SIG-M5 (cell line): ENCODE measurements around the gene TSPAN7.

Experiments
- DNase-seq: peaks from one replicate; lab custom pipeline; 2025; lab: John Stamatoyannopoulos, UW

The TSPAN7 gene

GRCh38 chrX:38594434-38594833 lies 33.1 kb downstream of the TSPAN7 start:
- no peak for DNase-seq

GRCh38 chrX:38595801-38596200 lies 34.5 kb downstream of the TSPAN7 start:
- no peak for DNase-seq

GRCh38 chrX:38596939-38597338 lies 35.6 kb downstream of the TSPAN7 start:
- DNase-seq, result no peak

- no peak for DNase-seq
These were observed 38.7 kb downstream of the TSPAN7 start for GRCh38 chrX:38599796-38600755.

GRCh38 chrX:38601866-38602265 lies 40.5 kb downstream of the TSPAN7 start:
- DNase-seq, result no peak

- DNase-seq, result no peak
These were observed 45.5 kb downstream of the TSPAN7 start for GRCh38 chrX:38606821-38607220.

GRCh38 chrX:38607976-38608375 lies 46.6 kb downstream of the TSPAN7 start:
- DNase-seq, result no peak

- no peak for DNase-seq
These were observed 49.5 kb downstream of the TSPAN7 start for GRCh38 chrX:38610849-38611248.

GRCh38 chrX:38612281-38612680 lies 50.9 kb downstream of the TSPAN7 start:
- DNase-seq, result no peak

GRCh38 chrX:38614485-38614884 lies 53.1 kb downstream of the TSPAN7 start:
- DNase-seq, result no peak

- DNase-seq, result no peak
These were observed 55.6 kb downstream of the TSPAN7 start for GRCh38 chrX:38616904-38617303.

GRCh38 chrX:38618180-38618579 lies 56.8 kb downstream of the TSPAN7 start:
- no peak for DNase-seq

GRCh38 chrX:38620623-38621022 lies 59.3 kb downstream of the TSPAN7 start:
- DNase-seq, result no peak

- no peak for DNase-seq
These were observed 65.0 kb downstream of the TSPAN7 start for GRCh38 chrX:38626296-38626695.

- DNase-seq, result no peak
These were observed 66.3 kb downstream of the TSPAN7 start for GRCh38 chrX:38627683-38628082.

GRCh38 chrX:38628587-38628986 lies 67.2 kb downstream of the TSPAN7 start:
- DNase-seq, result no peak

GRCh38 chrX:38632516-38632915 lies 71.2 kb downstream of the TSPAN7 start:
- DNase-seq, result no peak

- DNase-seq, result no peak
These were observed 73.3 kb downstream of the TSPAN7 start for GRCh38 chrX:38634665-38635064.

- no peak for DNase-seq
These were observed 75.8 kb downstream of the TSPAN7 start for GRCh38 chrX:38636949-38637819.

GRCh38 chrX:38638952-38639529 lies 77.7 kb downstream of the TSPAN7 start:
- DNase-seq, result no peak

- no peak for DNase-seq
These were observed 78.4 kb downstream of the TSPAN7 start for GRCh38 chrX:38639730-38640129.

- DNase-seq, result no peak
These were observed 79.9 kb downstream of the TSPAN7 start for GRCh38 chrX:38641197-38641596.
